OCI-LY1 (cell line): ENCODE measurements around the gene OSER1.

ENCODE experiments used
- H2AFZ ChIP-seq: fragments of 200-600 bp; sonication (generic), shearing (Covaris generic); 2 replicates; pipeline ENCODE4 v1.6.0; 2014; ENCODE audit warnings: antibody characterized with exemption, mild to moderate bottlenecking, low read length
- H3F3A ChIP-seq: fragments of 200-600 bp; sonication (generic), shearing (Covaris generic); 2 replicates; pipeline ENCODE4 v1.6.0; 2014; ENCODE audit warnings: mild to moderate bottlenecking, antibody characterized with exemption, low read length, moderate library complexity; ENCODE audit not compliant: insufficient read depth
- H3K27ac ChIP-seq: fragments of 200-600 bp; sonication (generic); 2 replicates; pipeline ENCODE4 v1.5.1; 2014; ENCODE audit warnings: low read length, mixed run types, mild to moderate bottlenecking, low read depth; ENCODE audit not compliant: poor library complexity, severe bottlenecking
- H3K27me3 ChIP-seq: fragments of 200-600 bp; sonication (generic); 2 replicates; pipeline ENCODE4 v1.6.0; 2014; ENCODE audit warnings: antibody characterized with exemption, mild to moderate bottlenecking, low read length, moderate library complexity; ENCODE audit not compliant: insufficient read depth
- H3K36me3 ChIP-seq: fragments of 200-600 bp; sonication (generic); 2 replicates; pipeline ENCODE4 v1.6.1; 2014; ENCODE audit warnings: mild to moderate bottlenecking, antibody characterized with exemption, low read length, moderate library complexity, mixed read lengths; ENCODE audit not compliant: insufficient read depth
- H3K4me1 ChIP-seq: fragments of 200-600 bp; sonication (generic); 2 replicates; pipeline ENCODE4 v1.5.1; 2014; ENCODE audit warnings: mild to moderate bottlenecking, low read length, moderate library complexity; ENCODE audit not compliant: insufficient read depth, severe bottlenecking
- H3K4me2 ChIP-seq: fragments of 200-600 bp; sonication (generic), shearing (Covaris generic); 2 replicates; pipeline ENCODE4 v1.6.1; 2014; ENCODE audit warnings: low read length
- H3K4me3 ChIP-seq: fragments of 200-600 bp; sonication (generic); 2 replicates; pipeline ENCODE4 v1.5.1; 2014; ENCODE audit warnings: low read length, low read depth, mild to moderate bottlenecking, mixed read lengths; ENCODE audit not compliant: poor library complexity, severe bottlenecking
- H3K79me2 ChIP-seq: fragments of 200-600 bp; shearing (Covaris generic); 2 replicates; pipeline ENCODE4 v1.6.1; 2016; ENCODE audit warnings: mixed run types, low read length, mixed read lengths; ENCODE audit not compliant: insufficient read depth
- H3K9ac ChIP-seq: fragments of 200-600 bp; sonication (generic), shearing (Covaris generic); 2 replicates; pipeline ENCODE4 v1.6.1; 2014; ENCODE audit warnings: mild to moderate bottlenecking, low read length, mixed read lengths
- H3K9me2 ChIP-seq: fragments of 200-600 bp; sonication (generic), shearing (Covaris generic); 2 replicates; pipeline ENCODE4 v1.6.1; 2014; ENCODE audit warnings: low read depth, mild to moderate bottlenecking, low read length, mixed read lengths
- H3K9me3 ChIP-seq: fragments of 200-600 bp; shearing (Covaris generic); 2 replicates; pipeline ENCODE4 v1.6.1; 2014; ENCODE audit warnings: low read length, mixed read lengths
- H4K20me1 ChIP-seq: fragments of 200-600 bp; sonication (generic), shearing (Covaris generic); 2 replicates; pipeline ENCODE4 v1.6.0; 2016; ENCODE audit warnings: mild to moderate bottlenecking, low read length; ENCODE audit not compliant: insufficient read depth
- EZH2 ChIP-seq: fragments of 200-600 bp; sonication (generic), shearing (Covaris generic); IDR thresholded peaks from 2 replicates; pipeline ENCODE4 v1.8.0; 2017; ENCODE audit warnings: borderline replicate concordance, mixed run types, mild to moderate bottlenecking, antibody characterized with exemption, low read length, moderate library complexity, mixed read lengths
- TF ChIP-seq, protein P1 (sequence below): fragments of 200-600 bp; sonication (generic), shearing (Covaris generic); IDR thresholded peaks from 2 replicates; pipeline ENCODE4 v1.5.1; 2017; ENCODE audit warnings: mild to moderate bottlenecking, antibody characterized with exemption, low read length, moderate library complexity, mixed read lengths

The OSER1 gene

DNA sequence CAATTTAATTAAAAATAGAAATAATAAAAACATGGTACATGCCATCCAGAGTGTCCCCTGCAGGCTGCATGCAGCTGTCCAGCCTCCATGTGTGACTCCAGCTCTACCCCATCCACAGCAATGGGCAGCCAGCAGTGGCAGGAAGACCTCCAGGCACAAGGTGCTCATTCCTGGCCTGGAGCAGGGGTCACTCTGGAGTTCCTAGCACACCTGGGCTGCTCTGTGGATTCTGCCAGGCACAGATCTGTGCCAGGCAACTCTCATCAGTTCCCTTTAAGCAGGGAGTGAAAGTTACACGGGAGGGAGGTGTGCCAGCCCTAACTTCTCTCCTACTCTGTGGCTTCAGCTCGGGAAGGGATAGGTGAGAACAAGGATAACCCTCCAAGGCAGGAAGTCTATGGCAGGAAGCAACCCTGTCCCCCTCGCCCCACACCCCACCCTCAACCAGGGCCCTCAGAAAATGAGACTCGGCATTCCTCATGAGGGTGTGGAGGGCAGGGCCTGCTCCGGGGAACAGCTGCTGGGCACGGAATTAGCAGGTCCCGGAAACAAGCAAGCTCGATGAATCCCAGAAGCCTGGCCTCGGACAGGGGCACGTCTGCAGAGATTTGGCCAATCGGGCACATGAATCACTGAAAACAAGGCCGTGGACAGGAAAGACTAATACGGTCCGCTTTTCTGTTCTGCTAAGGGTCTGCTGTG, 33.6 kb downstream of the OSER1 start:
- Histone ChIP-seq H2AFZ (no peak overlapping the region), H3K4me3 (no peak overlapping the region), H3K36me3 (no peaks in the 10 kb centered on the region), H3K9me2 (no peaks in the 10 kb centered on the region), H3F3A (no peaks in the 10 kb centered on the region), H4K20me1 (no peaks in the 10 kb centered on the region), H3K27me3 (peaks cover 3% of the 10 kb centered on the region; the same call in 1 of the 2 replicates), H3K27ac (no peak overlapping the region), H3K9me3 (no peaks in the 10 kb centered on the region), H3K4me1 (no peaks in the 10 kb centered on the region), H3K79me2 (no peaks in the 10 kb centered on the region), H3K9ac (no peak overlapping the region), H3K4me2 (no peak overlapping the region)
- TF ChIP-seq, protein P1, sequence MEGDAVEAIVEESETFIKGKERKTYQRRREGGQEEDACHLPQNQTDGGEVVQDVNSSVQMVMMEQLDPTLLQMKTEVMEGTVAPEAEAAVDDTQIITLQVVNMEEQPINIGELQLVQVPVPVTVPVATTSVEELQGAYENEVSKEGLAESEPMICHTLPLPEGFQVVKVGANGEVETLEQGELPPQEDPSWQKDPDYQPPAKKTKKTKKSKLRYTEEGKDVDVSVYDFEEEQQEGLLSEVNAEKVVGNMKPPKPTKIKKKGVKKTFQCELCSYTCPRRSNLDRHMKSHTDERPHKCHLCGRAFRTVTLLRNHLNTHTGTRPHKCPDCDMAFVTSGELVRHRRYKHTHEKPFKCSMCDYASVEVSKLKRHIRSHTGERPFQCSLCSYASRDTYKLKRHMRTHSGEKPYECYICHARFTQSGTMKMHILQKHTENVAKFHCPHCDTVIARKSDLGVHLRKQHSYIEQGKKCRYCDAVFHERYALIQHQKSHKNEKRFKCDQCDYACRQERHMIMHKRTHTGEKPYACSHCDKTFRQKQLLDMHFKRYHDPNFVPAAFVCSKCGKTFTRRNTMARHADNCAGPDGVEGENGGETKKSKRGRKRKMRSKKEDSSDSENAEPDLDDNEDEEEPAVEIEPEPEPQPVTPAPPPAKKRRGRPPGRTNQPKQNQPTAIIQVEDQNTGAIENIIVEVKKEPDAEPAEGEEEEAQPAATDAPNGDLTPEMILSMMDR = no peak
- TF ChIP-seq EZH2 = no peak

DNA sequence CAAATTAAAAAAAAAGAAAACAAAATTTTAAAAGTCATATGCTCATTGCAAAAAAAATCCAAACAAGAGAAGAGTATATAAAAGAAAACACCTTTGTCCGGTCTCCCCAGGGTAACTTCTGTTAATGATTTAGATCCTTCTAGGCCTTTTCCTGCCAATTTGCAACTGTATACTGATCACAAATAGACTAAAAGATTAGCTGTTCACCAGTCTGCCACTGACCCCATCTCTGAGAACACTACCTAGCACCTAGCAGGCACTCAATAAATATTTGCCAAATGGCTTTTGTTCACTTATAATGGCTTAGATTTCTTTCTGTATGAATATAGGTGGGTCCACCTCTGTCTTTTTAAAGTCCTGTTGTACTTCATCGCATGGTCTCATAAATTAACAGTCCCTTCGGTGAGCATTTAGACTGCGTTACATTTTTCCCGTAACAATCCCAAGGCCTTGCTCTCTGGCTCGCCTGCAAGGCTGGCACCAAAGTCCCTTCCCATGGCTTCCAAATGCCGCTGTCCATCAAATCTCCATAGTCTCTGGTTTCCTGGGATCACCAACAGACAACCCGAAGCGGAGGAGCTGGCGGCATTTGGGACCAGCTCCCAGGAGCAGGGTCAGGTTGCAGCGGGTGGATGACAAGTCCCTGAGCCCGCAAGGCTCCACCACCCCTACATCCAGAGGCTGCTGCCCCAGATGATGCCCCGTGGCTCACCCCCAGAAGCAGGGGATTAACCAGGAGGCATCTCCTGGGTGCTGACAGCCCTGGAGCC, 35.4 kb downstream of the OSER1 start:
- Histone ChIP-seq H3K4me1 (no peaks in the 10 kb centered on the region), H3K27ac (no peak overlapping the region)

DNA sequence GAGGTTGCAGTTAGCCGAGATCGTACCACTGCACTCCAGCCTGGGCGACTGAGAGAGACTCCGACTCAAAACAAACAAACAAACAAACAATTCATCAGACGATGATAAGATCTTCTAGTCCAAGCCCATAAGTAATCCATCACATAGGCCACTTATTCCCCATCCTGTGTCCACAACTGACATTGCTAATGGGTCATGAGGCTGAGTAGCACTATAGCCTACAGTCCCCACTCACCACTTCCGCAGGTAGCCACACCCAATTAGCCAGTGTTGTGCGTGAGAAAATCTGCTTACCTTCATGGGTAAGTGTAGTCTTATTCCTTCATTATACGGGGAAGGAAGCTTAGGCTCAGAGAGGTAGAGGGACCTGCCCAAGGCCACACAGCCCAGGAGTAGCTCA, 36.7 kb downstream of the OSER1 start:
- Histone ChIP-seq H3K27me3 (peaks cover 3% of the 10 kb centered on the region; the same call in 1 of the 2 replicates), H3K79me2 (no peaks in the 10 kb centered on the region), H3K36me3 (no peaks in the 10 kb centered on the region), H3K4me2 (no peak overlapping the region), H2AFZ (no peak overlapping the region), H3K4me1 (no peaks in the 10 kb centered on the region), H3K9ac (no peak overlapping the region), H4K20me1 (no peaks in the 10 kb centered on the region), H3F3A (no peaks in the 10 kb centered on the region), H3K9me3 (no peaks in the 10 kb centered on the region), H3K27ac (no peak overlapping the region), H3K9me2 (no peaks in the 10 kb centered on the region), H3K4me3 (no peak overlapping the region)
- no peak for TF ChIP-seq EZH2
- TF ChIP-seq, protein P1 = no peak

More for the DNA sequence above, 35.4 kb downstream of the OSER1 start:
- TF ChIP-seq, protein P1 = no peak
- TF ChIP-seq EZH2 = no peak
- Histone ChIP-seq H2AFZ (no peak overlapping the region), H3K27me3 (peaks cover 3% of the 10 kb centered on the region; the same call in 1 of the 2 replicates), H3K36me3 (no peaks in the 10 kb centered on the region), H3F3A (no peaks in the 10 kb centered on the region), H4K20me1 (no peaks in the 10 kb centered on the region), H3K4me3 (no peak overlapping the region), H3K9ac (no peak overlapping the region), H3K4me2 (no peak overlapping the region), H3K9me2 (no peaks in the 10 kb centered on the region), H3K9me3 (no peaks in the 10 kb centered on the region), H3K79me2 (no peaks in the 10 kb centered on the region)
